H1 (cell line): ENCODE results near the gene SUSD1. TPM values are rescaled to one million over a fixed set of nuclear protein-coding genes. Genes with fewer than 3 reads are reported as not detected.

ENCODE experiments used
- CTCF ChIA-PET: fragments of 300-600 bp; sonication (Branson Sonifier 250); formaldehyde crosslinking; loops from one replicate; lab custom pipeline; 2021; ENCODE audit not compliant: partially characterized antibody; lab: Charles Lee
- POLR2A ChIA-PET: fragments of 300-600 bp; sonication (Branson Sonifier 250); formaldehyde crosslinking; loops from one replicate; lab custom pipeline; 2021; ENCODE audit warnings: inconsistent platforms; ENCODE audit not compliant: partially characterized antibody; lab: Charles Lee
- DNase-seq, 2 experiments: peaks; one replicate each; pipeline versions ENCODE4 v3.0.0 to v3.0.0-alpha.2; 2010 to 2022; ENCODE audit warnings: low spot score in 2 of 2, low read depth in 1 of 2, mixed read lengths in 1 of 2
- FAIRE-seq: peaks from 2 replicates; lab custom pipeline; 2011; peaks lifted over from hg19 to GRCh38; lab: Jason Lieb, UNC
- H2AFZ ChIP-seq: 2 replicates; pipeline ENCODE4 v1.8.1; 2012; ENCODE audit warnings: low read length, inconsistent platforms
- H2AK5ac ChIP-seq: 2 replicates; pipeline ENCODE4 v1.6.1; 2013; ENCODE audit warnings: low read depth, low read length
- H2BK120ac ChIP-seq: replicated peaks from 2 replicates; pipeline ENCODE3; 2013; ENCODE audit warnings: low read depth, low read length, inconsistent platforms
- H2BK12ac ChIP-seq: 2 replicates; pipeline ENCODE4 v1.6.1; 2013; ENCODE audit warnings: low read depth, low read length
- H2BK15ac ChIP-seq: 2 replicates; pipeline ENCODE4 v1.6.1; 2013; ENCODE audit warnings: low read length
- H2BK20ac ChIP-seq: 2 replicates; pipeline ENCODE4 v1.6.1; 2013; ENCODE audit warnings: low read length
- H2BK5ac ChIP-seq: 2 replicates; pipeline ENCODE4 v1.6.1; 2013; ENCODE audit warnings: low read depth, low read length
- H3K14ac ChIP-seq: 2 replicates; pipeline ENCODE4 v1.6.1; 2013; ENCODE audit warnings: inconsistent platforms; ENCODE audit not compliant: insufficient read length
- H3K18ac ChIP-seq: 2 replicates; pipeline ENCODE4 v1.6.1; 2013; ENCODE audit warnings: low read length; ENCODE audit errors: extremely low read depth
- H3K23ac ChIP-seq: 2 replicates; pipeline ENCODE4 v1.6.1; 2013; ENCODE audit warnings: inconsistent platforms; ENCODE audit not compliant: insufficient read length
- H3K23me2 ChIP-seq: 2 replicates; pipeline ENCODE4 v1.6.1; 2013; ENCODE audit warnings: low read depth, low read length
- H3K27ac ChIP-seq: 2 replicates; pipeline ENCODE4 v1.6.1; 2011; ENCODE audit warnings: low read depth, low read length, inconsistent platforms
- H3K27me3 ChIP-seq, 4 experiments: replicated peaks in 1 of 4; 1 replicate in 1 of 4; 2 replicates in 3 of 4; pipeline versions ENCODE4 v1.6.1 to v1.8.1; 2011 to 2013; ENCODE audit warnings: low read length in 3 of 4, mild to moderate bottlenecking in 3 of 4, inconsistent platforms in 2 of 4, mixed read lengths in 2 of 4, moderate library complexity in 1 of 4; ENCODE audit not compliant: control insufficient read depth in 3 of 4, insufficient read depth in 3 of 4; ENCODE audit errors: extremely low read depth in 1 of 4
- H3K36me3 ChIP-seq, 4 experiments: 2 replicates each; pipeline versions ENCODE4 v1.6.1 to v1.8.1; 2011 to 2013; ENCODE audit warnings: mild to moderate bottlenecking in 4 of 4, low read length in 3 of 4, moderate library complexity in 2 of 4, control low read depth in 1 of 4, inconsistent platforms in 1 of 4; ENCODE audit not compliant: insufficient read depth in 4 of 4, control insufficient read depth in 2 of 4
- H3K4ac ChIP-seq: replicated peaks from 2 replicates; pipeline ENCODE3; 2013; ENCODE audit warnings: low read length, low read depth, mixed read lengths, inconsistent platforms; ENCODE audit not compliant: insufficient read length
- H3K4me1 ChIP-seq, 4 experiments: replicated peaks in 1 of 4; 1 replicate in 1 of 4; 2 replicates in 3 of 4; pipeline versions ENCODE4 v1.6.1 to v1.8.1; 2011 to 2013; ENCODE audit warnings: low read length in 3 of 4, inconsistent platforms in 2 of 4, mixed read lengths in 1 of 4; ENCODE audit not compliant: insufficient read depth in 4 of 4, control insufficient read depth in 3 of 4
- H3K4me2 ChIP-seq, 2 experiments: 2 replicates each; pipeline versions ENCODE4 v1.6.1 to v1.8.1; 2011 to 2013; ENCODE audit warnings: low read depth in 2 of 2, low read length in 2 of 2, control low read depth in 1 of 2, inconsistent platforms in 1 of 2, mild to moderate bottlenecking in 1 of 2; ENCODE audit not compliant: insufficient read depth in 1 of 2
- H3K4me3 ChIP-seq, 4 experiments: fragments of 200-600, 300-600 bp in 1 of 4; sonication (generic), shearing (Covaris generic), sonication (Bioruptor Twin) in 1 of 4; 2 replicates each; pipeline versions ENCODE4 v1.5.1 to v1.8.1; 2011 to 2016; ENCODE audit warnings: low read length in 4 of 4, low read depth in 3 of 4, control low read depth in 2 of 4, inconsistent platforms in 2 of 4, mild to moderate bottlenecking in 2 of 4, mixed read lengths in 1 of 4, moderate library complexity in 1 of 4; ENCODE audit not compliant: insufficient read depth in 2 of 4; ENCODE audit errors: extremely low read depth in 1 of 4
- H3K56ac ChIP-seq: replicated peaks from 2 replicates; pipeline ENCODE3; 2013; ENCODE audit warnings: low read depth, mild to moderate bottlenecking, mixed read lengths, low read length, inconsistent platforms; ENCODE audit not compliant: insufficient read length
- H3K79me1 ChIP-seq: 2 replicates; pipeline ENCODE4 v1.6.1; 2013; ENCODE audit warnings: low read depth, low read length, control low read depth
- H3K79me2 ChIP-seq, 2 experiments: 2 replicates each; pipeline versions ENCODE4 v1.6.1 to v1.8.1; 2012 to 2013; ENCODE audit warnings: low read length in 2 of 2, mild to moderate bottlenecking in 2 of 2, inconsistent platforms in 1 of 2; ENCODE audit not compliant: insufficient read depth in 2 of 2, control insufficient read depth in 1 of 2
- H3K9ac ChIP-seq, 4 experiments: replicated peaks in 1 of 4; 1 replicate in 1 of 4; 2 replicates in 3 of 4; pipeline versions ENCODE4 v1.6.1 to v1.8.1; 2011 to 2013; ENCODE audit warnings: low read depth in 3 of 4, low read length in 3 of 4, control low read depth in 2 of 4, mild to moderate bottlenecking in 2 of 4, moderate library complexity in 2 of 4, inconsistent platforms in 1 of 4; ENCODE audit errors: extremely low read depth in 1 of 4
- H3K9me3 ChIP-seq, 2 experiments: 2 replicates each; pipeline versions ENCODE4 v1.6.1 to v1.8.1; 2012 to 2013; ENCODE audit warnings: mild to moderate bottlenecking in 2 of 2, moderate library complexity in 2 of 2, control low read depth in 1 of 2, inconsistent platforms in 1 of 2, low read depth in 1 of 2, low read length in 1 of 2, mixed read lengths in 1 of 2; ENCODE audit not compliant: insufficient read depth in 2 of 2
- H4K20me1 ChIP-seq, 2 experiments: replicated peaks in 1 of 2; 2 replicates each; pipeline versions ENCODE3 to v1.8.1; 2011 to 2013; ENCODE audit warnings: inconsistent platforms in 2 of 2, low read length in 2 of 2, mild to moderate bottlenecking in 1 of 2; ENCODE audit not compliant: insufficient read depth in 2 of 2, control insufficient read depth in 1 of 2
- H4K5ac ChIP-seq: 2 replicates; pipeline ENCODE4 v1.6.1; 2013; ENCODE audit warnings: low read length, low read depth, mixed read lengths, inconsistent platforms; ENCODE audit not compliant: insufficient read length
- H4K8ac ChIP-seq: 2 replicates; pipeline ENCODE4 v1.8.0; 2013; ENCODE audit warnings: mild to moderate bottlenecking, moderate library complexity, low read length, inconsistent platforms; ENCODE audit not compliant: insufficient read depth; ENCODE audit errors: extremely low read depth
- H4K91ac ChIP-seq: replicated peaks from 2 replicates; pipeline ENCODE3; 2013; ENCODE audit warnings: low read length, mixed read lengths, inconsistent platforms; ENCODE audit not compliant: insufficient read length
- TAF1 ChIP-seq: IDR thresholded peaks from 2 replicates; pipeline ENCODE4 v1.6.1; 2011; ENCODE audit warnings: mild to moderate bottlenecking, low read depth, low read length
- YY1 ChIP-seq: IDR thresholded peaks from 2 replicates; pipeline ENCODE4 v1.6.1; 2011; ENCODE audit warnings: low read depth, mild to moderate bottlenecking, low read length
- WGBS, 2 experiments: shearing (Covaris generic) in 1 of 2; methylation state at CpG; one replicate each; pipeline versions ENCODE4 v1.1.6 to v1.1.7; 2013 to 2015; ENCODE audit warnings: low lambda C conversion rate in 2 of 2, mixed read lengths in 2 of 2, inconsistent platforms in 1 of 2, low coverage in 1 of 2, missing lambda C conversion rate in 1 of 2; ENCODE audit not compliant: insufficient replicate concordance in 2 of 2, insufficient coverage in 1 of 2, insufficient read length in 1 of 2; ENCODE audit errors: extremely low coverage in 1 of 2, missing lambda C conversion rate in 1 of 2; 5-methylcytosine and 5-hydroxymethylcytosine counted together
- polyA plus RNA-seq, 7 experiments: library from polyadenylated mRNA; depleted of rRNA in 3 of 7; stranded (reverse) in 5 of 7; unstranded in 2 of 7; fragments of >200 nt in 5 of 7; fragments of 200-250 nt in 2 of 7; gene quantifications; 1 replicate in 5 of 7; 2 replicates in 1 of 7; 4 replicates in 1 of 7; pipeline versions ENCODE4 v1.2.1 to v1.2.3, GENCODE V29; 2011 to 2013; ENCODE audit warnings: missing spikeins in 2 of 7, mixed read lengths in 2 of 7
- total RNA-seq: library from RNA; stranded (reverse); fragmentation: NEBNext Ultra II Directional; extraction: Animal tissue kit (Norgen Biotek cat#: 25700); gene quantifications from 2 replicates; pipeline ENCODE4 v1.2.1, GENCODE V29; 2021

Gene SUSD1
- total and polyA plus RNA-seq, 2 of the 8 experiments (the other 6 are each of a cell fraction or from before 2014, with no cell fraction given), result 2.8 to 7.2 TPM

- no peak overlapping the region for H3K14ac ChIP-seq
- no peak overlapping the region for H2BK15ac ChIP-seq
- H3K4me2 ChIP-seq, result no peak overlapping the region
- H4K8ac ChIP-seq, result no peak overlapping the region
- H2AK5ac ChIP-seq, result no peak overlapping the region
- H3K9ac ChIP-seq, result no peak overlapping the region
- no peaks in the 10 kb centered on the region for H3K23me2 ChIP-seq
- WGBS, 2 experiments, result 85% methylated on average over 6 of the region's 6 CpGs; no CpG with 5 or more reads in 1 of the 2 experiments
- H3K79me1 ChIP-seq, result no peaks in the 10 kb centered on the region
- H3K4me3 ChIP-seq, result no peak overlapping the region
- H2AFZ ChIP-seq, result no peak overlapping the region
- no peaks in the 10 kb centered on the region for H3K79me2 ChIP-seq
- no peak overlapping the region for H4K91ac ChIP-seq
- H2BK12ac ChIP-seq, result no peak overlapping the region
- H3K4ac ChIP-seq, result no peak overlapping the region
- H2BK5ac ChIP-seq, result no peak overlapping the region
- H3K4me1 ChIP-seq, result peaks cover 0 to 4% (median 0%) of the 10 kb centered on the region in 4 experiments; a peak in 1 of 7 replicates
- H3K23ac ChIP-seq, result no peak overlapping the region
- DNase-seq, result no peak
- no peaks in the 10 kb centered on the region for H3K27me3 ChIP-seq
- H3K27ac ChIP-seq, result no peak overlapping the region
- ChIA-PET POLR2A (no interaction called here), CTCF (interaction anchor here (0.6 to 1.3 kb wide), 3 partner anchors 11 to 28 kb away, joined by 3 read pairs; no protein-coding TSS in a partner anchor)
- FAIRE-seq, result no peak
- H3K56ac ChIP-seq, result no peak overlapping the region
- no peak overlapping the region for H3K18ac ChIP-seq
- H2BK120ac ChIP-seq, result no peak overlapping the region
- H2BK20ac ChIP-seq, result no peak overlapping the region
- H3K36me3 ChIP-seq, result no peaks in the 10 kb centered on the region
- no peak for TF ChIP-seq YY1
- no peak for TF ChIP-seq TAF1
- TF ChIP-seq, all 59 proteins: peak for 0
- no peak overlapping the region for H4K5ac ChIP-seq
- H3K9me3 ChIP-seq, result no peaks in the 10 kb centered on the region
- H4K20me1 ChIP-seq, result no peaks in the 10 kb centered on the region
Observed at GRCh38 chr9:112007575-112008240, 167.4 kb downstream of the SUSD1 start.
